ENCODE results near the gene SLC39A8. TPM values are rescaled to one million over a fixed set of nuclear protein-coding genes. Genes with fewer than 3 reads are reported as not detected.

SLC39A8 gene

DNA sequence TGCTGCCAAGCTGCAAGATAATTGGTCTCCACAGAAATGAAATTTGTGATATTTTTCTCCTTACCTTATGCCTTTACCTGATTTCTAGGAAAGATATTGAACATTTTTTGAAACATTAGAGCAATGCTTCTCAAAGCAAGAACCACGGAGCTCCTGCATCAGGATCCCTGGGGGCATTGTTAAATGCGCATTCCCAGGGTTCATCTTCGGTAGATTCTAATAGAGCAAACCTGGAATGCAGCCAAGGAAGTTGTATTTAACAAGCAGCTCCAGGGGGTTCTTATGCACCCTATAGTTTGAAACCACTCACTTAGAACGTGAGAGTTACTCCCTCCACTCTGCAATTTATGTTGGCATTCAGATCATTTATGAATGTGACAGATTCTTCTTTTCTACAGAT, 126.2 kb downstream of the SLC39A8 start:
- Histone ChIP-seq H3K36me3 (ENCODE audit: insufficient read depth, low read length) (no peaks in the 10 kb centered on the region), H3K27me3 (ENCODE audit: control insufficient read depth, insufficient read depth, low read length) (no peaks in the 10 kb centered on the region), H3K9me3 (replicated peaks; ENCODE audit: low read length) (no peaks in the 10 kb centered on the region), H3K4me2 (ENCODE audit: low read length) (no peak overlapping the region), H3K4me1 (ENCODE audit: control insufficient read depth, insufficient read depth, low read length) (peaks cover 3% of the 10 kb centered on the region), H3K4me3 (ENCODE audit: low read length) (no peak overlapping the region), H3K9ac (ENCODE audit: low read depth, low read length) (no peak overlapping the region)

DNA sequence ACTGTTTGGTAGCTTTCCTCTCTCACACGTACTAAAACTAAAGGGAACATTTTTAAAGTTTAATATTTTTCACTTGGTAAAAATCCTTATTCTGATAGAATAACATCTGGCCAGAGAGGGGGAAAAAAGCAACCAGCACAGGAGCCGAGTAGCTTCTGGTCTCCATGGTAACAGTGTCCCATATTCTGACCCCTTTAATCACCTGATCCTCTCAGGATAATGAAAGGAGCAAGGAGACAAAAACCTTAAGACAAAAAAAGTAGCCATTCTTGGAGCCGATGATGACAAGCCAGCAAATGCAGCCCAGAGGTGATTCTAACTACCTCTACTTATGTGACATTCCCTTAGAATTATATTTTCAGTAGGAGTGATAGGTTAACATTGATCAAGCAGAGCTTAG, 126.6 kb downstream of the SLC39A8 start:
- H3K4me2 ChIP-seq (ENCODE audit: low read length), result no peak overlapping the region
- no peak overlapping the region for H3K9ac ChIP-seq (ENCODE audit: low read depth, low read length)
- H3K9me3 ChIP-seq (replicated peaks; ENCODE audit: low read length), result no peaks in the 10 kb centered on the region
- no peak overlapping the region for H3K4me3 ChIP-seq (ENCODE audit: low read length)
- H3K36me3 ChIP-seq (ENCODE audit: insufficient read depth, low read length), result no peaks in the 10 kb centered on the region
- H3K4me1 ChIP-seq (ENCODE audit: control insufficient read depth, insufficient read depth, low read length), result peaks cover 3% of the 10 kb centered on the region
- no peaks in the 10 kb centered on the region for H3K27me3 ChIP-seq (ENCODE audit: control insufficient read depth, insufficient read depth, low read length)

DNA sequence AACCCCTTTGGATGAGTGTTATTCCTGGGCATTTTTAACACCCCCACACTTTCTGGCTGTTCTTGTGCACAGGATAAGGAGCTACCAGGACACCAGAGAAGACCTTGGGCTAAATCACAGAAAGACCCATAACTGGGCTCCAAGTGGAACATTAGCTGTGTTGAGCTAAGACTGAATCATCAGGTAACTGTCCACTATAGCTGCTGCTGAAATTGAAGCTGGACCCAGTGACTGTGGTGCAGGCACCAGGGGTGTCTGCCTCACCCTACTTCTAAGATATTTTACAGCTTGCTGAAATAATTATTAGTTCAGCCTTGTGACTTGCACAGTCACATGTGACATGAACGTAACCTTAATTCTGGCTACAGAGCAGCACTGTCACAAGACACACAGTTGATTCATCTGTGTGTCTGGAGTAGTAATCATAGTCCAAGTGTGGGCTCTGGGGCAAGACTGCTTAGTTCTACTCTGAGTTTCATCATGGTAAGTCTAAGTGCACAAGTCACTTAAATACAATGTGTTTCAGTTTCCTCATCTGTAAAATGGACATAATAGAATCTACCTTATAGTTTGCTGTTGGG, 127.4 kb downstream of the SLC39A8 start:
- H3K27me3 ChIP-seq (ENCODE audit: control insufficient read depth, insufficient read depth, low read length), result no peaks in the 10 kb centered on the region
- no peaks in the 10 kb centered on the region for H3K36me3 ChIP-seq (ENCODE audit: insufficient read depth, low read length)
- peaks cover 3% of the 10 kb centered on the region for H3K4me1 ChIP-seq (ENCODE audit: control insufficient read depth, insufficient read depth, low read length)
- H3K9me3 ChIP-seq (replicated peaks; ENCODE audit: low read length), result no peaks in the 10 kb centered on the region
- H3K4me2 ChIP-seq (ENCODE audit: low read length), result no peak overlapping the region
- no peak overlapping the region for H3K4me3 ChIP-seq (ENCODE audit: low read length)
- H3K9ac ChIP-seq (ENCODE audit: low read depth, low read length), result no peak overlapping the region

DNA sequence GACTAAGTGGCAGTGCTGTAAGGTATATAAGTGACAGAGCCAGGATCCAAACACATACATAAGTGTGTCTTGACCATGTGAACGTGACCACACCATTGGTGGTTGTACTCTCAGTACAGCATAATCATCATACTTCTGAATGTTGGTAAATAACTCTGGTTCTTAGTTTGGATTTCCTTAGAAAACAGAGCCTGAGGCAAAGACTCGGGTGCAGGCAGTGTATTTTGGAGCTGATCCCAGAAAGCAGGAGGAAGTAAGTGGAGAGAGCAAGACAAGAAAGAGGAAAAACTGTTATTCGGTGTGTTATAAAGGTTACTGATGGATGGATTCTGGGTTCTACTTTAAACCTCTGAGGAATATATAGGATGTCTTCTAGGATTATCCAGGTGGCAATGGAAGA, 127.9 kb downstream of the SLC39A8 start:
- H3K4me3 ChIP-seq (ENCODE audit: low read length), result no peak overlapping the region
- no peaks in the 10 kb centered on the region for H3K9me3 ChIP-seq (replicated peaks; ENCODE audit: low read length)
- H3K4me1 ChIP-seq (ENCODE audit: control insufficient read depth, insufficient read depth, low read length), result peaks cover 3% of the 10 kb centered on the region
- no peak overlapping the region for H3K9ac ChIP-seq (ENCODE audit: low read depth, low read length)
- H3K4me2 ChIP-seq (ENCODE audit: low read length), result no peak overlapping the region
- no peaks in the 10 kb centered on the region for H3K36me3 ChIP-seq (ENCODE audit: insufficient read depth, low read length)
- H3K27me3 ChIP-seq (ENCODE audit: control insufficient read depth, insufficient read depth, low read length), result no peaks in the 10 kb centered on the region

DNA sequence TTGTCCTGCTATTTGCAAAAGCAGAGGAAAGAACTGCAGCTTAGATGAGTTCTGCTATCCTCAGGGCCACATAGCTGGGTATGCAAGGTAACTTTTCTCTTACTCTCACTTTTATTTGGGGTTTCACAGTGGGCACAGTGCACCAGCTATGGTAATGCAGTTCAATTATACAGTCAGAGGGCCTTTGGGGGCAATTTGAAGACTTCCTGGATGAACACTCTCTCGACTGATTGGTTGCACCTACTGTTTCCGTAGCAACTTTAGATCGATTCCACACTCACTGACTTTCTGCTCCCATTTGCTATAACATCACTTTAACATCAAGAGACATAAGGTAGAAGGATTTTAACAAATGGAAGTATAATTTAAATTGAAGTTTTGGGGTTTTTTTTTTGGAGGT, 128.6 kb downstream of the SLC39A8 start:
- H3K4me1 ChIP-seq (ENCODE audit: control insufficient read depth, insufficient read depth, low read length), result peaks cover 3% of the 10 kb centered on the region
- H3K27me3 ChIP-seq (ENCODE audit: control insufficient read depth, insufficient read depth, low read length), result no peaks in the 10 kb centered on the region
- no peak overlapping the region for H3K4me2 ChIP-seq (ENCODE audit: low read length)
- no peak overlapping the region for H3K9ac ChIP-seq (ENCODE audit: low read depth, low read length)
- H3K4me3 ChIP-seq (ENCODE audit: low read length), result no peak overlapping the region
- no peaks in the 10 kb centered on the region for H3K9me3 ChIP-seq (replicated peaks; ENCODE audit: low read length)
- no peaks in the 10 kb centered on the region for H3K36me3 ChIP-seq (ENCODE audit: insufficient read depth, low read length)

DNA sequence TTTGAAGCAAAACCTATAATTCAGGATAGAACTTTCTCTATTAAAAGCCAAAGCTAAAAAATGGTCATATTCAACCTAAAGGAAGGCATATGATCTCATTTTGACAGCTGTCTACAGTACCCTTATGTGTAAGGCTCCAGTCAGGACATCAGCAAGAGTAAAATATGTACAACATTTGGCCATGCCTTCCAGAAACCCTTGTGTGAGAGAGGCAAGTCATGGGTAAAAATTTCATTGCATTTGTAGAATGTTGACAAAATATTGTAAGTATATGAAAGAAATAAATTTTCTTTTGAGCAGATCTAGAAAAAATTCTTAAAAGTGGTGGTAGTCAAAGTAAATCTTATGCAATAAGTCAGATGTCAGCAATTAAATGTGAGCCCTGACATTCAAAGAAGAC, 132.3 kb downstream of the SLC39A8 start:
- no peaks in the 10 kb centered on the region for H3K9me3 ChIP-seq (replicated peaks; ENCODE audit: low read length)
- H3K4me3 ChIP-seq (ENCODE audit: low read length), result no peak overlapping the region
- no peaks in the 10 kb centered on the region for H3K36me3 ChIP-seq (ENCODE audit: insufficient read depth, low read length)
- no peaks in the 10 kb centered on the region for H3K27me3 ChIP-seq (ENCODE audit: control insufficient read depth, insufficient read depth, low read length)
- H3K9ac ChIP-seq (ENCODE audit: low read depth, low read length), result no peak overlapping the region
- H3K4me1 ChIP-seq (ENCODE audit: control insufficient read depth, insufficient read depth, low read length), result peaks cover 3% of the 10 kb centered on the region
- no peak overlapping the region for H3K4me2 ChIP-seq (ENCODE audit: low read length)

Small RNAs within 50 kb of the gene (small RNA-seq; reads per million reads assigned to genes)
- not detected for gene RN7SL728P

Data from skeletal muscle satellite cell (primary cell).